Kidney epithelial cell (primary cell): ENCODE data around the gene CFAP92. TPM values are rescaled to one million over a fixed set of nuclear protein-coding genes. Genes with fewer than 3 reads are reported as not detected.

Experiments
- DNase-seq: peaks from one replicate; pipeline ENCODE4 v3.0.0-alpha.2; 2010; ENCODE audit warnings: low read depth
- H3K27me3 ChIP-seq: 2 replicates; pipeline ENCODE4 v1.6.0; 2011; ENCODE audit warnings: low read length; ENCODE audit not compliant: control insufficient read depth, insufficient read depth
- H3K36me3 ChIP-seq: 2 replicates; pipeline ENCODE4 v1.5.1; 2011; ENCODE audit warnings: low read length; ENCODE audit not compliant: control insufficient read depth, insufficient read depth
- H3K4me3 ChIP-seq: 2 replicates; pipeline ENCODE4 v1.5.1; 2011; ENCODE audit warnings: low read depth, mild to moderate bottlenecking, control low read depth, low read length
- CTCF ChIP-seq: IDR thresholded peaks from 2 replicates; pipeline ENCODE4 v1.5.1; 2011; ENCODE audit warnings: mild to moderate bottlenecking, moderate library complexity, low read length, control low read depth, inconsistent platforms; ENCODE audit not compliant: insufficient read depth, poor library complexity, severe bottlenecking
- total RNA-seq: library from RNA; depleted of rRNA; stranded (reverse); fragments of >200 nt; gene quantifications from 2 replicates; pipeline ENCODE4 v1.2.3, GENCODE V29; 2015

CFAP92 gene
- total RNA-seq, 1 donor from 2014 or later: 0.50 TPM

GRCh38 chr3:129006864-129007263 is 13.0 kb upstream of the CFAP92 start:
- Histone ChIP-seq H3K27me3 (peaks cover 60% of the 10 kb centered on the region), H3K36me3 (no peaks in the 10 kb centered on the region), H3K4me3 (no peak overlapping the region)
- no peak for TF ChIP-seq CTCF
- no peak for DNase-seq

- no peak overlapping the region for H3K4me3 ChIP-seq
- no peaks in the 10 kb centered on the region for H3K36me3 ChIP-seq
- peaks cover 68% of the 10 kb centered on the region for H3K27me3 ChIP-seq
- no peak for TF ChIP-seq CTCF
- DNase-seq: no peak
Observed at GRCh38 chr3:129005526-129006303, 11.8 kb upstream of the CFAP92 start.

GRCh38 chr3:129004639-129005295 is 10.9 kb upstream of the CFAP92 start:
- H3K27me3 ChIP-seq: peaks cover 72% of the 10 kb centered on the region
- no peak for DNase-seq
- no peak for TF ChIP-seq CTCF
- no peak overlapping the region for H3K4me3 ChIP-seq
- H3K36me3 ChIP-seq: no peaks in the 10 kb centered on the region

- TF ChIP-seq CTCF: no peak
- peaks cover 76% of the 10 kb centered on the region for H3K27me3 ChIP-seq
- no peaks in the 10 kb centered on the region for H3K36me3 ChIP-seq
Observed at GRCh38 chr3:129003578-129004112, 9.8 kb upstream of the CFAP92 start.

GRCh38 chr3:129002573-129003569 is 9.0 kb upstream of the CFAP92 start:
- no peak for DNase-seq
- no peak overlapping the region for H3K4me3 ChIP-seq
- TF ChIP-seq CTCF: no peak
- H3K27me3 ChIP-seq: peaks cover 76% of the 10 kb centered on the region
- H3K36me3 ChIP-seq: no peaks in the 10 kb centered on the region

More at GRCh38 chr3:129003578-129004112, 9.8 kb upstream of the CFAP92 start:
- DNase-seq: no peak
- no peak overlapping the region for H3K4me3 ChIP-seq
